HAP-1 (cell line): ENCODE data around the gene APOE.

Experiments
- DNase-seq, 2 experiments: peaks; one replicate each; pipeline ENCODE4 v3.0.0-alpha.2; 2016 to 2020; ENCODE audit warnings: low spot score in 2 of 2
- H3K27me3 ChIP-seq: fragments of 250-450 bp; sonication (Bioruptor Pico); 2 replicates; pipeline ENCODE4 v1.5.1; 2020; ENCODE audit warnings: low read depth, mild to moderate bottlenecking, moderate library complexity
- H3K36me3 ChIP-seq: fragments of 250-450 bp; sonication (Bioruptor Pico); replicated peaks from 2 replicates; pipeline ENCODE4 v1.5.1; 2020; ENCODE audit warnings: mild to moderate bottlenecking
- H3K4me1 ChIP-seq: fragments of 250-450 bp; sonication (Bioruptor Pico); 2 replicates; pipeline ENCODE4 v1.5.1; 2020; ENCODE audit warnings: mild to moderate bottlenecking
- H3K4me3 ChIP-seq: fragments of 250-450 bp; sonication (Bioruptor Pico); 2 replicates; pipeline ENCODE4 v1.5.1; 2020; ENCODE audit warnings: mild to moderate bottlenecking, moderate library complexity
- H3K9me3 ChIP-seq: fragments of 250-450 bp; sonication (Bioruptor Pico); 2 replicates; pipeline ENCODE4 v1.5.1; 2020; ENCODE audit warnings: mild to moderate bottlenecking, moderate library complexity
- in situ Hi-C: fragments of 300-500 bp; cut with MboI; formaldehyde crosslinking; loops from 3 replicates; pipeline ENCODE4 v1.14.3; 2020; ENCODE audit warnings: low sequenced_read_pairs, inconsistent platforms, mixed read lengths

The APOE gene

GRCh38 chr19:44958090-44958489, 52.5 kb downstream of the APOE start:
- peaks cover 6% of the 10 kb centered on the region for H3K4me1 ChIP-seq
- peaks cover 25% of the 10 kb centered on the region for H3K36me3 ChIP-seq

More at GRCh38 chr19:44958090-44958489, 52.5 kb downstream of the APOE start:
- Histone ChIP-seq H3K27me3 (no peaks in the 10 kb centered on the region), H3K9me3 (no peaks in the 10 kb centered on the region), H3K4me3 (no peak overlapping the region)
- in situ Hi-C loops: no loop called here
- no peak for DNase-seq
